KMS-11 (cell line): ENCODE measurements around the gene SCN3A.

ENCODE experiments used
- H2AFZ ChIP-seq: fragments of 200-600 bp; sonication (generic); 2 replicates; pipeline ENCODE4 v1.6.1; 2016; ENCODE audit warnings: antibody characterized with exemption, mixed run types, low read depth
- H3K27ac ChIP-seq: fragments of 200-600 bp; sonication (generic); 2 replicates; pipeline ENCODE4 v1.6.1; 2016; ENCODE audit warnings: mild to moderate bottlenecking, mixed run types
- H3K27me3 ChIP-seq: fragments of 200-600 bp; sonication (generic); 2 replicates; pipeline ENCODE4 v1.6.1; 2017; ENCODE audit warnings: mild to moderate bottlenecking, low read depth, mixed run types, moderate library complexity; ENCODE audit not compliant: insufficient read depth
- H3K36me3 ChIP-seq: fragments of 200-600 bp; sonication (generic); 2 replicates; pipeline ENCODE4 v1.6.1; 2017; ENCODE audit warnings: mild to moderate bottlenecking, mixed run types; ENCODE audit not compliant: insufficient read depth
- H3K4me1 ChIP-seq: fragments of 200-600 bp; sonication (generic); 2 replicates; pipeline ENCODE4 v1.6.1; 2016; ENCODE audit warnings: mild to moderate bottlenecking, low read depth, mixed run types; ENCODE audit not compliant: poor library complexity, severe bottlenecking
- H3K4me2 ChIP-seq: fragments of 200-600 bp; sonication (generic); 2 replicates; pipeline ENCODE4 v1.7.0; 2016; ENCODE audit warnings: mild to moderate bottlenecking, mixed run types
- H3K4me3 ChIP-seq: fragments of 200-600 bp; sonication (generic); IDR thresholded peaks from 2 replicates; pipeline ENCODE4 v1.6.1; 2017; ENCODE audit warnings: low read depth, low read length, mixed read lengths; ENCODE audit not compliant: insufficient read depth
- H3K79me2 ChIP-seq: fragments of 200-600 bp; sonication (generic); 2 replicates; pipeline ENCODE4 v1.6.1; 2016; ENCODE audit warnings: low read depth, mixed run types; ENCODE audit not compliant: insufficient read depth
- H3K9ac ChIP-seq: fragments of 200-600 bp; sonication (generic); 2 replicates; pipeline ENCODE4 v1.6.1; 2016; ENCODE audit warnings: mild to moderate bottlenecking, mixed run types
- H4K20me1 ChIP-seq: fragments of 200-600 bp; sonication (generic); 2 replicates; pipeline ENCODE4 v1.6.1; 2016; ENCODE audit warnings: mild to moderate bottlenecking, mixed run types; ENCODE audit not compliant: insufficient read depth
- TF ChIP-seq, protein P1 (sequence below): fragments of 200-600 bp; sonication (generic); conservative IDR thresholded peaks from 2 replicates; pipeline ENCODE4 v1.6.1; 2017; ENCODE audit warnings: low read depth, mild to moderate bottlenecking, antibody characterized with exemption, low read length, moderate library complexity, mixed read lengths

The SCN3A gene

DNA sequence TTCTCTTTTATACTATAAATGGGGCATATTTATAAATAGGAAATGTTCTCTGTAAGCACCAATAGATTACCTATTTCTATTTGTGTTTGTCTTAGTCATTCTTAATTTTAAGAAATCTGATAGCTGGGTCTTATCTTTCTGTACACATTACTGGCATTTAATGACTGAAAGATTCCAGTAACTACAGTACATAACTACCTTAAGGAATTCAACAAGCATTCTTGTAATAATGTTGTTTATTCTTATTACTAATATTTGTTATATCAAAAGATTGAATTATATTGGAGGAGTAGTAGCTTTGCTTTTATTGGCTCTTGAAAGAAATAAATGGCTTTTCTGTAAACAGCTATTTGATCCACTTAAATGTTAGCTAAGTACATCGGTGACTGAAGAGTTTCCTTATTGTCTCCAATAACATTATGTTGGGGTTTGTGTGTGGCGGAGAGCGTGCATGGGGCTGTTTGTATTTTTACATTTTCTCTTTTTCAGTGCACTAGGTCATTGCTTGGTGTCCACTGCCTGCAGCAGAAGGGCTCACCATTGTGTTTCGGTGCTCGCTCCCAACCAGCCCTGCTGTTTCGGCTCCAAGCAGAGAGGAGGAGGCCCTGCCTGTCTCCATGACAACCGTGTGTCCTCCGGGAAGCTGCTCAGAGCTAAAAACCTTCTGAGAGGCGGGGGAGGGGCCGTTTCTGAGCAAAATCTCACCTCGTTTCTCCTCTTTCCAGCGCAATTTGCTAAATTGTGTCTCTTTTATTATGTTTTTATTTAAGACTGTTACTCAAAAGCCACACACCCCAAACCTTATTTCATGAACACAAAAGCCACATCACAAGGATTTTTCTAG, 136.0 kb downstream of the SCN3A start:
- H3K27me3 ChIP-seq: no peaks in the 10 kb centered on the region
- H3K36me3 ChIP-seq: no peaks in the 10 kb centered on the region
- no peak overlapping the region for H3K9ac ChIP-seq
- H3K4me3 ChIP-seq: no peak overlapping the region
- no peaks in the 10 kb centered on the region for H4K20me1 ChIP-seq
- H3K27ac ChIP-seq: no peak overlapping the region
- no peak overlapping the region for H2AFZ ChIP-seq
- no peak overlapping the region for H3K4me2 ChIP-seq
- H3K79me2 ChIP-seq: no peaks in the 10 kb centered on the region
- H3K4me1 ChIP-seq: peaks cover 8% of the 10 kb centered on the region
- TF ChIP-seq, protein P1, sequence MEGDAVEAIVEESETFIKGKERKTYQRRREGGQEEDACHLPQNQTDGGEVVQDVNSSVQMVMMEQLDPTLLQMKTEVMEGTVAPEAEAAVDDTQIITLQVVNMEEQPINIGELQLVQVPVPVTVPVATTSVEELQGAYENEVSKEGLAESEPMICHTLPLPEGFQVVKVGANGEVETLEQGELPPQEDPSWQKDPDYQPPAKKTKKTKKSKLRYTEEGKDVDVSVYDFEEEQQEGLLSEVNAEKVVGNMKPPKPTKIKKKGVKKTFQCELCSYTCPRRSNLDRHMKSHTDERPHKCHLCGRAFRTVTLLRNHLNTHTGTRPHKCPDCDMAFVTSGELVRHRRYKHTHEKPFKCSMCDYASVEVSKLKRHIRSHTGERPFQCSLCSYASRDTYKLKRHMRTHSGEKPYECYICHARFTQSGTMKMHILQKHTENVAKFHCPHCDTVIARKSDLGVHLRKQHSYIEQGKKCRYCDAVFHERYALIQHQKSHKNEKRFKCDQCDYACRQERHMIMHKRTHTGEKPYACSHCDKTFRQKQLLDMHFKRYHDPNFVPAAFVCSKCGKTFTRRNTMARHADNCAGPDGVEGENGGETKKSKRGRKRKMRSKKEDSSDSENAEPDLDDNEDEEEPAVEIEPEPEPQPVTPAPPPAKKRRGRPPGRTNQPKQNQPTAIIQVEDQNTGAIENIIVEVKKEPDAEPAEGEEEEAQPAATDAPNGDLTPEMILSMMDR: no peak

DNA sequence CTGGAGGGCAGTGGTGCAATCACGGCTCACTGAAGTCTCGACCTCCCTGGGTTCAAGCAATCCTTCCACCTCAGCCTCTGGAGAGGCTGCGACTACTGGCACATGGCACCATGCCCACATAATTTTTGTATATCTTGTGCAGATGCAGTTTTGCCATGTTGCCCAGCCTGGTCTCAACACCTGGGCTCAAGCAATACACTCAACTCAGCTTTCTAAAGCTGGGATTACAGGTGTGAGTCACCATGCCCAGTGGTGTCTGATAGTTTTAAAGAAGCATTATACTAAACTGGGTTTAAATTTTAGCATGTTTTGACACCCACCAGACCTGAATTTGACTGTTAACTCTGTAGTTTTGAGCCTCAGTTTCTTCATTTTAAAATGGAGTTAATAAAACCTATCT, 139.1 kb downstream of the SCN3A start:
- Histone ChIP-seq H3K27me3 (no peaks in the 10 kb centered on the region), H3K4me2 (no peak overlapping the region), H3K36me3 (no peaks in the 10 kb centered on the region), H3K9ac (no peak overlapping the region), H2AFZ (no peak overlapping the region), H3K4me3 (no peak overlapping the region), H3K4me1 (peaks cover 25% of the 10 kb centered on the region), H3K79me2 (no peaks in the 10 kb centered on the region), H4K20me1 (no peaks in the 10 kb centered on the region), H3K27ac (no peak overlapping the region)
- TF ChIP-seq, protein P1: no peak

DNA sequence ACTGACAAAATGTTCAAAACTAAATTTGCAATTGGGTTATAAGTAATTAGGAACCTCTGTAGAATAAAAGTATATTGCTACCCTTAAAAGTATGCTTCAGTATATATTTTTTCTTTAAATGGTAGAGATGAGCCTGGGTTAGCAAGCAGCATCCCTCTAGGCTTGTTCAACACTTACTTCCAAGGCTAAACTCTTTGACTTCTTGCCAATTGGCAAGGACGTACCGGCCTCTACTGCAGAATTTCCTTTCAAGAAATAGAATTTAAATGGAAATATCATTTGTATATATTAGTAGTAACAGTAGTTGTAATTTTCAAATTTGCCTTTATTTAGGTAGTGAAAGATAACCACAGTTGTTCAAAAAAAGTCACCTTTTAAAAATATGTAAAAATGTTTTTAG, 143.4 kb downstream of the SCN3A start:
- TF ChIP-seq, protein P1: no peak

DNA sequence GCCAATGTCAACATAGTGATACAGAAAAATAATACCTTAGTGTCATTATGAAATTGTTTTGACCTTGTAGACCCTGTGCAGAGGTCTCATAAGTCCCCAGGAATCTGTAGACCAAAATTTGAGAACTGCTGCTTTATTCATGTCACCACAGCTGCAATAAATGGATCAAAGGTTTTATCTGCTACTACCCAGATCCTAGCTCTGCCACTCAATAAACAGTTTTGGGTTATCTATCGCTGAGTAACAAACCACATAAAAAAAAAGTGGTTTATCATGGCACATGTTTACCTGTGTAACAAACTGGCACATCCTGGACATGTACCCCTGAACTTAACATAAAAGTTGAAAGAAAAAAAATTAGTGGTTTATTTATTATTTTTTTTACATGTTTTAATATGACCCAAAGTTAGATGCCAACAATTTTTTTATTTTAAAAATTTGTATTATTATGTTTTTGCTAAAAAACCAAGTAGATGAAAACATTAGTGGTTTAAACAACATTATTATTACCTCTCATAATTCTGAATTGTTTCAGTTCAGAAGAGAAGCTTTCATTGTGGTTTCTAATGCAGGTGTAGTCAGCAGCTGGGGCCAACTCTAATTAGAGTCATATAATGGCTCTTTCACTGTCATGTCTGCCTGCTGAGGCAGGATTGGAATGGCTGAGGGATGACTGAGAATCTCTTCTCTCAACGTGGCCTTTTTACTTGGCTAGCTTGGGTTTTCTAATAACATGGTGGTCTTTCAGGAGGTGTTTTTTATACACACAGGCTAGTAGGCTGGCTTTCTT, 145.2 kb downstream of the SCN3A start:
- peak overlapping the region; percentile 52; the same call in 1 of the 2 replicates for H2AFZ ChIP-seq
- H3K36me3 ChIP-seq: no peaks in the 10 kb centered on the region

More for the DNA sequence above, 143.4 kb downstream of the SCN3A start:
- Histone ChIP-seq H3K27ac (no peak overlapping the region), H4K20me1 (no peaks in the 10 kb centered on the region), H3K27me3 (no peaks in the 10 kb centered on the region), H3K4me1 (peaks cover 61% of the 10 kb centered on the region), H3K4me3 (no peak overlapping the region), H3K36me3 (no peaks in the 10 kb centered on the region), H3K9ac (no peak overlapping the region), H2AFZ (no peak overlapping the region), H3K4me2 (no peak overlapping the region), H3K79me2 (no peaks in the 10 kb centered on the region)

More for the DNA sequence above, 145.2 kb downstream of the SCN3A start:
- H3K4me3 ChIP-seq: no peak overlapping the region
- no peaks in the 10 kb centered on the region for H3K79me2 ChIP-seq
- H3K27ac ChIP-seq: peak overlapping the region; percentile 59
- 0 out of 2 replicates have a peak overlapping the region, but pooled peaks have one; percentile 7 for H3K9ac ChIP-seq
- no peaks in the 10 kb centered on the region for H3K27me3 ChIP-seq
- no peaks in the 10 kb centered on the region for H4K20me1 ChIP-seq
- peaks cover 67% of the 10 kb centered on the region for H3K4me1 ChIP-seq
- TF ChIP-seq, protein P1: no peak
- peak overlapping the region; percentile 74 for H3K4me2 ChIP-seq
